GM23338 (cell line): Measurements from ENCODE around the gene TTYH3. TPM values are rescaled to one million over a fixed set of nuclear protein-coding genes. Genes with fewer than 3 reads are reported as not detected.

Experiments
- ATAC-seq: fragments of 200-7000 bp; cut with Tn5 transposase; 3 replicates; pipeline ENCODE4 v1.9.1; 2020
- DNase-seq: peaks from one replicate; pipeline ENCODE4 v3.0.0-alpha.2; 2015; ENCODE audit warnings: low spot score
- H2AFZ ChIP-seq: fragments of 200-600 bp; sonication (generic); 2 replicates; pipeline ENCODE4 v1.8.0; 2016; ENCODE audit warnings: antibody characterized with exemption, mild to moderate bottlenecking, moderate library complexity
- H3F3A ChIP-seq: fragments of 200-600 bp; sonication (generic); replicated peaks from 2 replicates; pipeline ENCODE4 v1.8.0; 2017; ENCODE audit warnings: antibody characterized with exemption, mixed run types, low read depth
- H3K27ac ChIP-seq: fragments of 200-600 bp; sonication (generic); 2 replicates; pipeline ENCODE4 v1.6.1; 2016; ENCODE audit warnings: low read depth
- H3K27me3 ChIP-seq: fragments of 200-600 bp; sonication (generic); 2 replicates; pipeline ENCODE4 v1.8.0; 2016; ENCODE audit warnings: mild to moderate bottlenecking, mixed run types, moderate library complexity; ENCODE audit not compliant: insufficient read depth
- H3K36me3 ChIP-seq: fragments of 200-600 bp; sonication (generic); 2 replicates; pipeline ENCODE4 v1.8.0; 2016; ENCODE audit warnings: mild to moderate bottlenecking; ENCODE audit not compliant: insufficient read depth
- H3K4me1 ChIP-seq: fragments of 200-600 bp; sonication (generic); 2 replicates; pipeline ENCODE4 v1.8.0; 2016; ENCODE audit warnings: mild to moderate bottlenecking, moderate library complexity; ENCODE audit not compliant: insufficient read depth
- H3K4me2 ChIP-seq: fragments of 200-600 bp; sonication (generic); 2 replicates; pipeline ENCODE4 v1.7.1; 2017; ENCODE audit warnings: mixed run types
- H3K4me3 ChIP-seq: fragments of 200-600 bp; sonication (generic); 2 replicates; pipeline ENCODE4 v1.6.1; 2016; ENCODE audit warnings: mixed run types
- H3K79me2 ChIP-seq: fragments of 200-600 bp; sonication (generic); replicated peaks from 2 replicates; pipeline ENCODE4 v1.8.0; 2017; ENCODE audit warnings: mild to moderate bottlenecking; ENCODE audit not compliant: insufficient read depth
- H3K9me2 ChIP-seq: fragments of 200-600 bp; sonication (generic); 2 replicates; pipeline ENCODE4 v1.8.0; 2017; ENCODE audit not compliant: insufficient read depth
- H4K20me1 ChIP-seq: fragments of 200-600 bp; sonication (generic); replicated peaks from 2 replicates; pipeline ENCODE4 v1.8.0; 2017; ENCODE audit warnings: mild to moderate bottlenecking; ENCODE audit not compliant: insufficient read depth
- H3K27ac Mint-ChIP-seq: 2 replicates; pipeline ENCODE4 v1.8.0; 2020; ENCODE audit warnings: inconsistent platforms, mild to moderate bottlenecking, moderate library complexity, mixed read lengths
- H3K27me3 Mint-ChIP-seq: 3 replicates; pipeline ENCODE4 v1.8.0; 2022; ENCODE audit warnings: low read depth, mild to moderate bottlenecking, moderate library complexity, mixed read lengths, inconsistent platforms; ENCODE audit not compliant: insufficient read depth, poor library complexity
- H3K36me3 Mint-ChIP-seq: 3 replicates; pipeline ENCODE4 v1.8.0; 2021; ENCODE audit warnings: low read depth, mild to moderate bottlenecking, inconsistent platforms, moderate library complexity, mixed read lengths
- H3K4me1 Mint-ChIP-seq: 3 replicates; pipeline ENCODE4 v1.8.0; 2020; ENCODE audit warnings: mild to moderate bottlenecking, inconsistent platforms, mixed read lengths
- H3K4me3 Mint-ChIP-seq: 3 replicates; pipeline ENCODE4 v1.8.0; 2021; ENCODE audit warnings: moderate library complexity, mild to moderate bottlenecking, inconsistent platforms, mixed read lengths
- H3K9me3 Mint-ChIP-seq: 3 replicates; pipeline ENCODE4 v1.8.0; 2020; ENCODE audit warnings: moderate library complexity, mild to moderate bottlenecking, inconsistent platforms, mixed read lengths
- EZH2 ChIP-seq: fragments of 200-600 bp; sonication (generic); IDR thresholded peaks from one replicate; pipeline ENCODE4 v1.8.0; 2017; ENCODE audit warnings: antibody characterized with exemption, mild to moderate bottlenecking, low read depth; ENCODE audit not compliant: unreplicated experiment
- EZH2phosphoT487 ChIP-seq: fragments of 200-600 bp; sonication (generic); IDR thresholded peaks from one replicate; pipeline ENCODE4 v1.8.1; 2018; ENCODE audit warnings: antibody characterized with exemption; ENCODE audit not compliant: unreplicated experiment
- ZNF114 ChIP-seq: fragments of 250-450 bp; sonication (Bioruptor Pico); IDR thresholded peaks from 2 replicates; pipeline ENCODE4 v1.5.0; 2020; ENCODE audit warnings: mild to moderate bottlenecking, moderate library complexity
- ZNF331 ChIP-seq: fragments of 250-450 bp; sonication (Bioruptor Pico); IDR thresholded peaks from 2 replicates; pipeline ENCODE4 v1.5.0; 2020; ENCODE audit warnings: low read depth, mild to moderate bottlenecking, moderate library complexity
- polyA plus RNA-seq: library from polyadenylated mRNA; unstranded; fragments of >200 nt; fragmentation: Nextera tagmentation; extraction: Ambion mirVana; gene quantifications from 2 replicates; pipeline ENCODE4 v1.2.1, GENCODE V29; 2016
- total RNA-seq: library from RNA; depleted of rRNA; stranded (reverse); fragments of >200 nt; shearing (Covaris generic); gene quantifications from 2 replicates; pipeline ENCODE4 v1.2.3, GENCODE V29; 2014
- TF ChIP-seq, protein P1 (sequence below): fragments of 250-450 bp; sonication (Bioruptor Pico); IDR thresholded peaks from 2 replicates; pipeline ENCODE4 v1.5.0; 2020; ENCODE audit warnings: mild to moderate bottlenecking, moderate library complexity

Gene TTYH3
- total and polyA plus RNA-seq, 2 experiments from 2014 or later = 59.6 to 126 TPM

DNA sequence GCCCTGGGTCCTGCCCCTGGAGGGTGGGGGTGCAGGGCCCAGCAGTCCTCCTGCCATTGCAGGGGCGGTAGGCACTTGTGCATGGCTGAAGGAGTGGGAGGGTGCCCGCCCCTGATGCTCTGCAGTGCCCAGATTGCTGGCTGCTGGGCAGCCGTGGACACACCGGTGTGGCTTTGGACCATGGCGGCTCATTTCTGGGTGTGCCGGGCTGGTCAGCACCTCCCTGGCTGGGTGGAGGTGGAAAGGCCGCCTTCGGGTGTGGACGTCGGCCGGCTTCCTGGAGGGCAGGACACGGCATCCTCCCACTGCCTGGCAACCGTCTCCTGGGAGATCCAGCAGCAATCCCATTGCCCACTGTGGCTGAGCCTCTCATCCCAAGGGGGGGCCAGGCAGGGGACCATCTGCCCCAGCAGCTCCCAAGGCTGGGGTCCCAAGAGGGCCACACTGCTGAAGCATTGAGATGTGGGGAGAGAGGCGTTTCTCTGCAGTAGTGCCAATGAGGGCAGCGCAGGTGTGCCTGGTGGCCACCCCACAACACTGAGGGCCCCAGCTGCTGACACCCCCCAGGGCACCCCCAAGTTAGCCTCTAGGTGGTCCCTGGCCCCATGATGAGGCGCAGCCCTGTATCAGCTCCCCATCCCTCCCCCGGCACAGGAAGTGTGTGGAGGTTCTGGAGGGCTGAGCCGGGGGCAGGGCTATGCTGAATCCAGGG, 12.9 kb downstream of the TTYH3 start:
- Mint-ChIP-seq H3K27me3 (peaks cover 22% of the 10 kb centered on the region), H3K4me1 (peaks cover 28% of the 10 kb centered on the region), H3K4me3 (peak overlapping the region; percentile 41; the same call in 1 of the 3 replicates), H3K36me3 (peaks cover 4% of the 10 kb centered on the region; the same call in 1 of the 3 replicates), H3K9me3 (no peaks in the 10 kb centered on the region), H3K27ac (peak overlapping the region; percentile 95)
- Histone ChIP-seq H3K4me3 (peak overlapping the region; percentile 26; the same call in 1 of the 2 replicates), H3K9me2 (no peaks in the 10 kb centered on the region), H2AFZ (no peak overlapping the region), H3K27ac (peak overlapping the region; percentile 94), H3K4me2 (peak overlapping the region; percentile 72), H4K20me1 (no peaks in the 10 kb centered on the region; the same call in 1 of the 2 replicates), H3F3A (0 out of 2 replicates have a peak, but pooled peaks cover 4% of the 10 kb centered on the region), H3K79me2 (peaks cover 34% of the 10 kb centered on the region), H3K4me1 (peaks cover 35% of the 10 kb centered on the region), H3K36me3 (no peaks in the 10 kb centered on the region; the same call in 1 of the 2 replicates), H3K27me3 (no peaks in the 10 kb centered on the region)
- peak; percentile 0; the same call in 1 of the 3 replicates for ATAC-seq
- no peak for DNase-seq
- TF ChIP-seq EZH2 (no peak), ZNF331 (no peak), EZH2phosphoT487 (no peak), ZNF114 (CRISPR knock-in tag) (no peak)
- TF ChIP-seq, protein P1, sequence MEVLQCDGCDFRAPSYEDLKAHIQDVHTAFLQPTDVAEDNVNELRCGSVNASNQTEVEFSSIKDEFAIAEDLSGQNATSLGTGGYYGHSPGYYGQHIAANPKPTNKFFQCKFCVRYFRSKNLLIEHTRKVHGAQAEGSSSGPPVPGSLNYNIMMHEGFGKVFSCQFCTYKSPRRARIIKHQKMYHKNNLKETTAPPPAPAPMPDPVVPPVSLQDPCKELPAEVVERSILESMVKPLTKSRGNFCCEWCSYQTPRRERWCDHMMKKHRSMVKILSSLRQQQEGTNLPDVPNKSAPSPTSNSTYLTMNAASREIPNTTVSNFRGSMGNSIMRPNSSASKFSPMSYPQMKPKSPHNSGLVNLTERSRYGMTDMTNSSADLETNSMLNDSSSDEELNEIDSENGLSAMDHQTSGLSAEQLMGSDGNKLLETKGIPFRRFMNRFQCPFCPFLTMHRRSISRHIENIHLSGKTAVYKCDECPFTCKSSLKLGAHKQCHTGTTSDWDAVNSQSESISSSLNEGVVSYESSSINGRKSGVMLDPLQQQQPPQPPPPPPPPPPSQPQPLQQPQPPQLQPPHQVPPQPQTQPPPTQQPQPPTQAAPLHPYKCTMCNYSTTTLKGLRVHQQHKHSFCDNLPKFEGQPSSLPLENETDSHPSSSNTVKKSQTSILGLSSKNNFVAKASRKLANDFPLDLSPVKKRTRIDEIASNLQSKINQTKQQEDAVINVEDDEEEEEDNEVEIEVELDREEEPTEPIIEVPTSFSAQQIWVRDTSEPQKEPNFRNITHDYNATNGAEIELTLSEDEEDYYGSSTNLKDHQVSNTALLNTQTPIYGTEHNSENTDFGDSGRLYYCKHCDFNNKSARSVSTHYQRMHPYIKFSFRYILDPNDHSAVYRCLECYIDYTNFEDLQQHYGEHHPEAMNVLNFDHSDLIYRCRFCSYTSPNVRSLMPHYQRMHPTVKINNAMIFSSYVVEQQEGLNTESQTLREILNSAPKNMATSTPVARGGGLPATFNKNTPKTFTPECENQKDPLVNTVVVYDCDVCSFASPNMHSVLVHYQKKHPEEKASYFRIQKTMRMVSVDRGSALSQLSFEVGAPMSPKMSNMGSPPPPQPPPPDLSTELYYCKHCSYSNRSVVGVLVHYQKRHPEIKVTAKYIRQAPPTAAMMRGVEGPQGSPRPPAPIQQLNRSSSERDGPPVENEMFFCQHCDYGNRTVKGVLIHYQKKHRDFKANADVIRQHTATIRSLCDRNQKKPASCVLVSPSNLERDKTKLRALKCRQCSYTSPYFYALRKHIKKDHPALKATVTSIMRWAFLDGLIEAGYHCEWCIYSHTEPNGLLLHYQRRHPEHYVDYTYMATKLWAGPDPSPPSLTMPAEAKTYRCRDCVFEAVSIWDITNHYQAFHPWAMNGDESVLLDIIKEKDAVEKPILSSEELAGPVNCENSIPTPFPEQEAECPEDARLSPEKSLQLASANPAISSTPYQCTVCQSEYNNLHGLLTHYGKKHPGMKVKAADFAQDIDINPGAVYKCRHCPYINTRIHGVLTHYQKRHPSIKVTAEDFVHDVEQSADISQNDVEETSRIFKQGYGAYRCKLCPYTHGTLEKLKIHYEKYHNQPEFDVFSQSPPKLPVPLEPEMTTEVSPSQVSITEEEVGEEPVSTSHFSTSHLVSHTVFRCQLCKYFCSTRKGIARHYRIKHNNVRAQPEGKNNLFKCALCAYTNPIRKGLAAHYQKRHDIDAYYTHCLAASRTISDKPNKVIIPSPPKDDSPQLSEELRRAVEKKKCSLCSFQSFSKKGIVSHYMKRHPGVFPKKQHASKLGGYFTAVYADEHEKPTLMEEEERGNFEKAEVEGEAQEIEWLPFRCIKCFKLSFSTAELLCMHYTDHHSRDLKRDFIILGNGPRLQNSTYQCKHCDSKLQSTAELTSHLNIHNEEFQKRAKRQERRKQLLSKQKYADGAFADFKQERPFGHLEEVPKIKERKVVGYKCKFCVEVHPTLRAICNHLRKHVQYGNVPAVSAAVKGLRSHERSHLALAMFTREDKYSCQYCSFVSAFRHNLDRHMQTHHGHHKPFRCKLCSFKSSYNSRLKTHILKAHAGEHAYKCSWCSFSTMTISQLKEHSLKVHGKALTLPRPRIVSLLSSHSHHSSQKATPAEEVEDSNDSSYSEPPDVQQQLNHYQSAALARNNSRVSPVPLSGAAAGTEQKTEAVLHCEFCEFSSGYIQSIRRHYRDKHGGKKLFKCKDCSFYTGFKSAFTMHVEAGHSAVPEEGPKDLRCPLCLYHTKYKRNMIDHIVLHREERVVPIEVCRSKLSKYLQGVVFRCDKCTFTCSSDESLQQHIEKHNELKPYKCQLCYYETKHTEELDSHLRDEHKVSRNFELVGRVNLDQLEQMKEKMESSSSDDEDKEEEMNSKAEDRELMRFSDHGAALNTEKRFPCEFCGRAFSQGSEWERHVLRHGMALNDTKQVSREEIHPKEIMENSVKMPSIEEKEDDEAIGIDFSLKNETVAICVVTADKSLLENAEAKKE (CRISPR knock-in tag) = no peak
